ENCODE data around the gene LRIT2.
A peak's percentile ranks its signal among the peaks of the same experiment; 100 is the strongest.

LRIT2 gene

DNA sequence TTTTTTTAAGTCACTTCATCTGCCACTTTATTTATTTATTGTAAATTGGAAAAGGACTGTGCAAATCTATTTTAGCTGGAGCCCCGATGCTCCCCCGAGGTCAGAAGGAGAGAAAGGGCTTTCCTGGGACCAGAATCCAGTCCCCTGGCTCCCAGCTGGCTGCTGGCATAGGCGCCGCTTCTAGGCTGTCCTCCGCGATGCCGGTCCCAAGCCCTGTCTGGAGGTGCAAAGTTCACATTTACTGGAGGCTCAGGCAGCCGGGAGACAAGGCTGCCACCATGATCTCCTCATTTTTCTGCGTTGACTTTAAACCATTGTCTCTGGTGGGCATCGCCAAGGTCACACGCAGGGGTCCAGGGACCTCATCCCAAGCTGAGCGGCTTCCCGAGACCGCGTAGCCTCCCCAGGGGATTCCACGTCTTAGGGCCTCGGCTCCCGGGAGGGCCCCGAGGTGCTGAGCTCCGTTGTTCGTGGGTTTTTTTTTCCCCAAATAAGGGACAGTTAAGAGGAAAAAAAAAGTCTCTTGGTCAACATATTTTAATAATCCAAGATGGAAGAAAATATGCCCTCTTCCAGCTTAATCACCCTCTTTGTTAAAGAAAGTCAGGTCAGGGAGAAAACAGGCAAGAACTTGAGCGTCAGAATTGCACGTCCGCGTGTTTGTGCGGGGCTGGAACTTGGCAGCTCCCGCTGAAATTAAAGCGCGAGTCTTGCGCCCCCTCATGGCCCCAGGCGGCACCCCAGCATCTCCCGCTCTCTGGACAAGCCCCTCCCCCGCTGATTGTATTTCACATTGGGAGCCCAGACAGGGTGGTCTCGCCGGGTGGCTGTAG, 31.4 kb upstream of the LRIT2 start:
- no peak overlapping the region for H3K4me3 Mint-ChIP-seq
- DNase-seq (peak; percentile 10 to 34 (median 13)), ATAC-seq (replicated peaks) (peak; percentile 45)
- H3K27ac Mint-ChIP-seq = no peak overlapping the region
- H3K9me3 Mint-ChIP-seq = no peaks in the 10 kb centered on the region
- peaks cover 7 to 61% of the 10 kb centered on the region in 2 donors for H3K27me3 Mint-ChIP-seq
- peaks cover 3 to 5% of the 10 kb centered on the region in 2 donors for H3K4me1 Mint-ChIP-seq (ENCODE audit: low read depth in 2 of 2)
- no peaks in the 10 kb centered on the region for H3K36me3 Mint-ChIP-seq (ENCODE audit: insufficient read depth)

DNA sequence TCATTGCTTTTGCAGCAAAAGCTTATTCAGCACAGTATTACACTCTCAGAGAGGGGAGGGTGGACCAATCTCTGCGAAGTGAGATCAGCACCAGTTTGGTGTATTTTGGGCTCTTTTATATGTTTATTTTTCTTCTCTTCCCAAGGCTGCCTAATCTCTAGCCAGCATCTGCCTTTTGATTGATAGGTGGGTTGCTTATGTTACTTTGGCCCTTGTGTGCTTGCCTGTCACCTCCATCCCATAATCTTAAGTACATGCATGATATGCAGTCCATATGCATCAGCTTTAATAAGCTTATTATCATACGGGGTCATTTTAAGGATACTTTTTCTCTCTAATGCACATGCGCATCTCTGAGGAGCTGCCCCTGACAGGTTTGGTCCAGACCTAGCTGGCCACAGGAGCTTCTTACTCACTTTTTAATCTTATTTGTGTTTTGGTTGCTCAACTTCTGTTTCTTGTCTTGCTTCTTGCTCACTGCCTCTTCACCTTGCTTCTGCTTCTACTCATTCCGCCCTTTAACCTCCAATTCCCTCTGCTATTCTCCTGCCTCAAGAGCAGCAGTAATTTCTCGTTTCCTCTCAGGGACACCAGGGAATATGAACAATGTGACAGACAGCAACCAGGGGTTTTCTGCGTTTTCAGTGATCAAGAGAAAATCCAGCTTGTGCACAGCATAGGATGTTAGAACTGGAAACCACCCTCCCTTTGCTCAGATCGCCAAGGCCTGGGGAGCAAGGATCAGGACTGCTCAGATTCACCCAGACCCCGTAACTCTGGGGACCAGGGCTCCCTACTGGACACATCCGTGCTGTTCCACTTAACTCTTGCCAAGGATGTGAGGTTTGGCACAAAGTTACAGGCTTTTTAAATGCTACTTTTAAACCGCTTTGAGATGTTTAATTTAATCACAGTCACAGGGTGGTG, 29.5 kb upstream of the LRIT2 start:
- peaks cover 3 to 5% of the 10 kb centered on the region in 2 donors for H3K4me1 Mint-ChIP-seq (ENCODE audit: low read depth in 2 of 2)
- no peaks in the 10 kb centered on the region for H3K9me3 Mint-ChIP-seq
- no peak overlapping the region for H3K4me3 Mint-ChIP-seq
- no peaks in the 10 kb centered on the region for H3K36me3 Mint-ChIP-seq (ENCODE audit: insufficient read depth)
- ATAC-seq (replicated peaks) = no peak
- H3K27me3 Mint-ChIP-seq = peaks cover 7 to 47% of the 10 kb centered on the region in 2 donors
- no peak for DNase-seq
- H3K27ac Mint-ChIP-seq = no peak overlapping the region

DNA sequence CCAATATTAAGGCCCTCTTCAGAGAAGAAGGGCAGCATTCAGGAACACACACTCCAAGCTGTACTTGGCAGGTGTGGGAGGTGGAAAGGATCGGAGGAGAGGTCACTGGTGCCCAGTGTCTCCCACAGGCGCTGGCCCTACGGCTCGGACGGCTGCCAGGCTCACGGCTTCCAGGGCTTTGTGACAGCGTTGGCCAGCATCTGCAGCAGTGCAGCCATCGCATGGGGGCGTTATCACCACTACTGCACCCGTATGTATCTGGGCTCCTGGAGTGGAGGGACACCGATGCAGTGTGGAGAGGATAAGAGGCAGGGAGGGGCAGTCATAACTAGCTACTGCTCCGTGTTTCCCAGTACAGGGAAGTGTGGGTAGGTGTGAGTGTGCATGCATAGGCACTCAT, 23.4 kb upstream of the LRIT2 start:
- H3K4me3 Mint-ChIP-seq = no peak overlapping the region
- DNase-seq (no peak), ATAC-seq (replicated peaks) (no peak)
- peaks cover 8 to 54% of the 10 kb centered on the region in 2 donors for H3K27me3 Mint-ChIP-seq
- H3K36me3 Mint-ChIP-seq (ENCODE audit: insufficient read depth) = no peaks in the 10 kb centered on the region
- no peaks in the 10 kb centered on the region for H3K9me3 Mint-ChIP-seq
- H3K27ac Mint-ChIP-seq = no peak overlapping the region
- peaks cover 0 to 3% of the 10 kb centered on the region in 2 donors for H3K4me1 Mint-ChIP-seq (ENCODE audit: low read depth in 2 of 2)

DNA sequence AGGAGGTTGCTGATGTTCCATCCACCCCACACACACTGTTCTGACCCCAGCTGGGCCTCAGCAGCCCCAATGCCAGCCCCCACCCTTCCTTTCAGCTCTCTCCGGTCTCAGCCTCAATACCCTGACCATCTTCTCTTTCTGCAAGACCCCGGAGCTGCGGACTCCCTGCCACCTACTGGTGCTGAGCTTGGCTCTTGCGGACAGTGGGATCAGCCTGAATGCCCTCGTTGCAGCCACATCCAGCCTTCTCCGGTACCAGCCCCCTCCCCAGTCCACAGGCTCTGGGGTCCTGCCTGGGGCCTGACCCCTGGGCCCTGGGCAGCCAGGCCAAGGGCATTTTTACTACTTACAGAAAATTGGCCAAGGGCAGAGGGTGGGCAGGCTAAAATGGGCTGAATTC, 22.2 kb upstream of the LRIT2 start:
- Mint-ChIP-seq H3K9me3 (no peaks in the 10 kb centered on the region), H3K4me1 (ENCODE audit: low read depth in 2 of 2) (peaks cover 0 to 3% of the 10 kb centered on the region in 2 donors), H3K27ac (no peak overlapping the region), H3K27me3 (peaks cover 8 to 41% of the 10 kb centered on the region in 2 donors), H3K36me3 (ENCODE audit: insufficient read depth) (no peaks in the 10 kb centered on the region), H3K4me3 (no peak overlapping the region)
- ATAC-seq (replicated peaks) = no peak
- no peak for DNase-seq

DNA sequence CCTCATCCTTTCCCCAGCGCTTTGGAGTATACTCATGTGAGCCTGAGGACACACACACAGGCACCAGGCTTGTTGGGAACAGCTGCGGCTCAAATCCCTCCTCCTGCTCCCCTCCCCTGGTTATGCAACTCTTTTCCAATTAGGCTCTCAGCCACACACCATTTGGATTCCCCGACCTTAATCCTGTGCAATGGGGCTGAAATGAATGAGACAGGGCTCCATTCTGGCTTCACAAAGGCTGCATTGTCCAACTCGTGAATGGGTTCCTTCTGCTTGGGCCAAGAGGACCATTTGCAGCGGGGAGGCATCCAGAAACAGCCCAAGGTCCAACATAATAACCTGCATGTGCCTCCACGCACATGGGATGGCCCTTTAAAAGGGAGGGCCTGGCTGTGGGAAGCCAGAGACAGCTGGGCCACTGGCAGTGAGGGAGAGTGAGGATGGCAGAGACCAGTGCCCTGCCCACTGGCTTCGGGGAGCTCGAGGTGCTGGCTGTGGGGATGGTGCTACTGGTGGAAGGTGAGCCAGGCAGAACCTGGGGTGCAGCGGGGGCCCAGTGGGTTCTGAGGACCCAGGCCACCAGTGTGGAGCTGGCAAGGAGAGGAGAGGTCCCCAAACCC, 19.4 kb upstream of the LRIT2 start, which contains the start of gene RGR:
TSS of gene RGR (plus strand) at position 403 of the 620 bp plus-strand sequence. CDS start at position 441, 38 bp downstream.
- no peak for ATAC-seq (replicated peaks)
- Mint-ChIP-seq H3K9me3 (no peaks in the 10 kb centered on the region), H3K27me3 (peaks cover 8 to 48% of the 10 kb centered on the region in 2 donors), H3K4me1 (ENCODE audit: low read depth in 2 of 2) (peaks cover 0 to 3% of the 10 kb centered on the region in 2 donors), H3K36me3 (ENCODE audit: insufficient read depth) (peaks cover 2% of the 10 kb centered on the region), H3K4me3 (no peak within 1 kb of the TSS), H3K27ac (no peak within 1 kb of the TSS)
- DNase-seq = no peak

DNA sequence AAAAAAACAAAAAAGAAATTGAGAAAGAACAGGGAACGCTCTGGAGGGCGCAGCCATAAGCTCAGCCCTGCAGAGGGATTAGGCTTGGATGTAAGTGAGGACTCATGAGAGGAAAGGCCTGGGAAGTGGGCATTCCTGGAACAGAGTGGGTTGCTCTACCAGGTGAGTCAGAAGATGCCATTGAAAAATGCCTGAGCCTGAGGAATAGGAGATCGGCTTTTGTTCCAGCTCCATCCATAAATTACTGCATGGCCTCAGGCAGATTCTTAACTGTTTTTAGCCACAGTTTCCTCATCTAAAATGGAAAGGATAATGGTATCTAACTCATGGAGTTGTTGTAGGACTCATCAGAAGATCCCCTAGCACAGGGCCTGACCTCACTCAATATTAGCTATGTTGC, 18.4 kb upstream of the LRIT2 start:
- ATAC-seq (replicated peaks) = no peak
- H3K4me3 Mint-ChIP-seq = no peak overlapping the region
- H3K36me3 Mint-ChIP-seq (ENCODE audit: insufficient read depth) = peaks cover 2% of the 10 kb centered on the region
- peaks cover 16 to 54% of the 10 kb centered on the region in 2 donors for H3K27me3 Mint-ChIP-seq
- H3K9me3 Mint-ChIP-seq = no peaks in the 10 kb centered on the region
- no peak for DNase-seq
- no peak overlapping the region for H3K27ac Mint-ChIP-seq
- peaks cover 0 to 3% of the 10 kb centered on the region in 2 donors for H3K4me1 Mint-ChIP-seq (ENCODE audit: low read depth in 2 of 2)

DNA sequence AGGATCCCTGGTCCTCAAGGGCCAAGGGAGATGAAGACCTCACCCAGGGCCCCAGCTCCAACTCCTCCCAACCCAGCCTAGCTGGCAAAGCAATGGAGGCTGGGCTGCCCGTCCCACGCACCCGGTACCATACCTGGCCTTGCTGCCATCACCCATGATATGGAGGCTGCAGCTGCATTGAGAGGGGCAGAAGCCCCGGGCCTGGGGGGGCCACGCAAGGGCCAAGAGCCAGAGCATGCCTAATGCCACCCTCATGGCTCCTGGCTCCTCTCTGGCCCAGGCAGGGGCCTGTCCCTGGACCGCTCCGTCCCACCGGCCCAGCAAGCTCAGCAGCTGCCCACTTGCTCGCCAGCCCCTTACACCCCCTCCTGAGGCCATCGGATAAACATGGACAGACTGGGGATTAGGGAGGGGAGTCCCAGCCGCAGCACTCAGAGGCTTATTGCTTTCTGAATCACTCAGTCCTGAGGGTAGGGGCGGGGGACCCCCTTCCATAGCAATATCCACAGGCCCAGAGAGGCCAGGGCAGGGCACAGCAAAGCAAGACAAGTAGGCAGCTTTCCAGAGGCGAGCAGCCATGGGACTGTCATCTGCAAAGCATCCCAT, 15.9 kb upstream of the LRIT2 start, which contains the start of gene LRIT1:
TSS of gene LRIT1 (minus strand) at position 362 of the 606 bp plus-strand sequence. CDS start at position 255, 107 bp downstream.
- Mint-ChIP-seq H3K9me3 (no peaks in the 10 kb centered on the region), H3K27ac (no peak within 1 kb of the TSS), H3K36me3 (ENCODE audit: insufficient read depth) (peaks cover 2% of the 10 kb centered on the region), H3K27me3 (peaks cover 23 to 55% of the 10 kb centered on the region in 2 donors), H3K4me1 (ENCODE audit: low read depth in 2 of 2) (peaks cover 0 to 3% of the 10 kb centered on the region in 2 donors), H3K4me3 (no peak within 1 kb of the TSS)
- ATAC-seq (replicated peaks) (no peak), DNase-seq (no peak)

DNA sequence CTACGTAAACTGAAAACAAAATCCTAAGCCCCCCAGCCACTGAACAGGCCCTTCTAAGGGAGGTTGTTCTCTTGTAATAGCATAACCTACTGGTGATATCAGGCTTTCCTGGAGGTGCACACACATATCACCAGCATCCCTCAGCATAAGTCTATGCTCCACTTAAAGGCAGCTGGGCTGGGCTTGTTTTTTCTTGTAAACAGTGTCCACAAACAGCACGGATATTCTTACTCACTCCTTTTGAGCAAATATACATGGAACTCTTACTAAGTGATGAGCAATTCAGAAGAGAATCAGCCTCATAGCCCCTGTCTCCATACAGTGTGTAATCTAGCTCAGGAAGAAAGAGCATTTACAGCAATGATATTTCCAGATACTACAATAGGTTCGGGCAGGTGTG, 13.6 kb upstream of the LRIT2 start:
- ATAC-seq (replicated peaks) = no peak
- H3K27ac Mint-ChIP-seq = no peak overlapping the region

DNA sequence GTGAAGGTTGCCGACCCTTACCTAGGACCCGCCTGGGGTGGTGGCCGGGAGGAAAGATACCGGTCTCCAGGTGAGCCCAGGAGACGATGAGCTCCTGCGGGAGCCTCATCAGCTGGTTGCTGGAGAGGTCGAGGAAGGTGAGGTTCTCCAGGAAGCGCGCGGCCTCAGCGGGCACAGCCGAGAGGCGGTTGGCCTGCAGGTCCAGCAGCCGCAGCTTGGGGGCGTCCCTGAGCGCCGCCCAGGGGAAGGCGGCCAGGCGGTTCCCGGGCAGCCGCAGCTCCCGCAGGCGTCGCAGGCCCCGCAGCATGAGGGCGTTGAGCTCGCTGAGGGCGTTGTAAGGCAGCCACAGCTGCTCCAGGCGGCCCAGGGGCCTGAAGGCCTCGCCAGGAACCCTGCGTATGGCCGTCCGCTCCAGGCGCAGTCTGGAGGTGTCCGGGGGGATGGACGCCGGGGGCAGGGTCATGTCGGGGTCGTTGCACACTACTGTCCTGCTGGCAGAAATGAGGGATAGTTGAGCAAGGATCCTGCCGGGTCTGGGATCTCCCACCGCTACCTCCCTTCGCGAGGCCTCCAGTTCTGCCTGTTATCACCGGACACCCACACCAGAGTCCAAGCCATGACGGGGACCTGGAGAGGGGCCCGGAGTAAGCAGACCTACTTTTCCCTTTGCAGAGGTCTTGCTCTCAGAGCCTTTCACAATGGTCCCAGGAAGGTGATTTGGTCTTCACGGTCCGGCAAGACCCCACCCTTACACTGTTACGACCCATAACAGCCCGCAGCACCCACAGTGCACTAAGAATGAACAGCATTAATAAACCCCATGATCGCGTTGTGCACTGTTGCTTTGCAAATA, 12.1 kb upstream of the LRIT2 start:
- Mint-ChIP-seq H3K27ac (no peak overlapping the region), H3K36me3 (ENCODE audit: insufficient read depth) (peaks cover 2% of the 10 kb centered on the region), H3K27me3 (peaks cover 48 to 73% of the 10 kb centered on the region in 2 donors), H3K9me3 (no peaks in the 10 kb centered on the region), H3K4me3 (no peak overlapping the region), H3K4me1 (ENCODE audit: low read depth in 2 of 2) (no peaks in the 10 kb centered on the region)
- DNase-seq = no peak
- ATAC-seq (replicated peaks) = no peak

More for the DNA sequence above, 13.6 kb upstream of the LRIT2 start:
- Mint-ChIP-seq H3K27me3 (peaks cover 39 to 59% of the 10 kb centered on the region in 2 donors), H3K4me3 (no peak overlapping the region), H3K4me1 (ENCODE audit: low read depth in 2 of 2) (no peaks in the 10 kb centered on the region), H3K9me3 (no peaks in the 10 kb centered on the region), H3K36me3 (ENCODE audit: insufficient read depth) (peaks cover 2% of the 10 kb centered on the region)
- DNase-seq = no peak

DNA sequence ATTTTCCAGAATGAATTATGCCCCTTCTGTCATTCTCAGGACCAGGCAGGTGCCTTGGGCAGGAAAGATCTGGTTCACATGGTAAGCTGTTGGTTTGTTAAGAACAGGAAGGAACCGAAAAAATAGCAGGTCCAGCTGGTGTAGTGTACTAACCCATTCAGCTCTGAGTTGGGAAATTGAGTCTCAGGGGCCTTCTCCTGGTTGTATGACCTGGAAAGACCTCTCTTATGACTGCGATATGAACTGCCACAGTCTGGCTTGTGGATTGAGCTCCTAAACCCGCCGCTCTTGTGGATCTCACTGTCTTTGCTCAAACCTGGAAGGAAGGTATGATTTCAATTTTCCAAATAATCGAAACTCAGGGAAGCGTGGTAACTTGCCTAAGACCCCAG, 11.5 kb upstream of the LRIT2 start:
- DNase-seq (no peak), ATAC-seq (replicated peaks) (no peak)
- no peaks in the 10 kb centered on the region for H3K9me3 Mint-ChIP-seq
- H3K27ac Mint-ChIP-seq = no peak overlapping the region
- peaks cover 2% of the 10 kb centered on the region for H3K36me3 Mint-ChIP-seq (ENCODE audit: insufficient read depth)
- H3K27me3 Mint-ChIP-seq = peaks cover 51 to 79% of the 10 kb centered on the region in 2 donors
- no peak overlapping the region for H3K4me3 Mint-ChIP-seq
- H3K4me1 Mint-ChIP-seq (ENCODE audit: low read depth in 2 of 2) = no peaks in the 10 kb centered on the region

DNA sequence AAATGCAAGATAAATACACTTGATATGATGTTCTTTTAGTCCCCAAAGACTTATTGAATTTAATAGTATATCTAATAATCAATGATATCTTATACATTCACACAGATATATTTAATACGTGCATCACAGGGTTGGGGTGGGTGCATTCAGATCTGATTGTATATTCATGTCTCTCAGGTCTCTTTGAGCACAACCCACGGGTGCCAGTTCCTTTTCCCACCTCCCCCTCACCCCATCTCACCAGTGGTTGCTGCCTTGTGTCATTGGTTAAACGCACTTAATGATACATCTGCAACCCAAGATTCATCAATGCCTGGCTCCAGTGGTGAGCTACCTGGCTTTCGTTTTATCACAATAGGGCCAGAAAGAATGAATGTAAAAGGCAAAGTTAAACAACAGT, 9.8 kb upstream of the LRIT2 start:
- no peak overlapping the region for H3K27ac Mint-ChIP-seq
- no peak overlapping the region for H3K4me3 Mint-ChIP-seq
- H3K36me3 Mint-ChIP-seq (ENCODE audit: insufficient read depth) = no peaks in the 10 kb centered on the region
- no peaks in the 10 kb centered on the region for H3K9me3 Mint-ChIP-seq
- ATAC-seq (replicated peaks) (no peak), DNase-seq (no peak)
- H3K27me3 Mint-ChIP-seq = peaks cover 51 to 86% of the 10 kb centered on the region in 2 donors
- H3K4me1 Mint-ChIP-seq (ENCODE audit: low read depth in 2 of 2) = no peaks in the 10 kb centered on the region

DNA sequence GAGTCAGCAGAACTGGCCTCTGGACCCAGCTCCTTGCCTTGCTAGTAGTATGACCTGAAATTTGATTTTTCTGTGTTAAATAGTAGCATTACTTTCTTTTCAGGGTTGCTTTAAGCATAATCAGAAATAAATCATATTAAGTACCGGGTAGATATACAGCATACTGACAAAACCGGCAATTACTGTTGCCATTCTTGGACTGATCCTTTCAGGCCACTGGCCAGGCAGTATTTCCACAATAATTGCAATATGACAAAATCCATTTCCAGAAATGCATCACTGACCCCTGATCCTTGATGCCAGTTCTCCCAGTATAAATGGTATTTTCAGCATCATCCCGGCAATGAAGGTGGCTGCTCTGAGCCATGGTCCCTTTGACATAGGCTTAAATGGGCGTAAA, 9.1 kb upstream of the LRIT2 start:
- no peaks in the 10 kb centered on the region for H3K9me3 Mint-ChIP-seq
- peaks cover 50 to 85% of the 10 kb centered on the region in 2 donors for H3K27me3 Mint-ChIP-seq
- H3K4me3 Mint-ChIP-seq = no peak overlapping the region
- no peaks in the 10 kb centered on the region for H3K36me3 Mint-ChIP-seq (ENCODE audit: insufficient read depth)
- peak overlapping the region in 1 of 2 donors; percentile 25 for H3K27ac Mint-ChIP-seq
- H3K4me1 Mint-ChIP-seq (ENCODE audit: low read depth in 2 of 2) = no peaks in the 10 kb centered on the region
- ATAC-seq (replicated peaks) = no peak
- DNase-seq = no peak
